ENCODE data around the gene GPR35.

GPR35 gene

GRCh38 chr2:240589375-240589774 is 35.9 kb upstream of the GPR35 start:
- no peak overlapping the region for H3K4me3 ChIP-seq (replicated peaks in 1 of 2; ENCODE audit: low read depth in 2 of 2, low read length in 2 of 2)
- no peak for DNase-seq (ENCODE audit: low read depth in 2 of 2)
- TF ChIP-seq CTCF (IDR thresholded peaks at IDR 0.05; ENCODE audit: low read depth, low read length): no peak

GRCh38 chr2:240589850-240590525 is 35.3 kb upstream of the GPR35 start:
- H3K4me3 ChIP-seq (replicated peaks in 1 of 2; ENCODE audit: low read depth in 2 of 2, low read length in 2 of 2): no peak overlapping the region
- no peak for TF ChIP-seq CTCF (IDR thresholded peaks at IDR 0.05; ENCODE audit: low read depth, low read length)
- no peak for DNase-seq (ENCODE audit: low read depth in 2 of 2)

- TF ChIP-seq CTCF (IDR thresholded peaks at IDR 0.05; ENCODE audit: low read depth, low read length): no peak
- no peak for DNase-seq (ENCODE audit: low read depth in 2 of 2)
- no peak overlapping the region for H3K4me3 ChIP-seq (replicated peaks in 1 of 2; ENCODE audit: low read depth in 2 of 2, low read length in 2 of 2)
These were observed 34.6 kb upstream of the GPR35 start for GRCh38 chr2:240590681-240591111.

GRCh38 chr2:240591226-240591625 is 34.1 kb upstream of the GPR35 start:
- H3K4me3 ChIP-seq (replicated peaks in 1 of 2; ENCODE audit: low read depth in 2 of 2, low read length in 2 of 2): no peak overlapping the region
- no peak for DNase-seq (ENCODE audit: low read depth in 2 of 2)
- no peak for TF ChIP-seq CTCF (IDR thresholded peaks at IDR 0.05; ENCODE audit: low read depth, low read length)

GRCh38 chr2:240591784-240592183 is 33.5 kb upstream of the GPR35 start:
- no peak overlapping the region for H3K4me3 ChIP-seq (replicated peaks in 1 of 2; ENCODE audit: low read depth in 2 of 2, low read length in 2 of 2)
- no peak for DNase-seq (ENCODE audit: low read depth in 2 of 2)
- no peak for TF ChIP-seq CTCF (IDR thresholded peaks at IDR 0.05; ENCODE audit: low read depth, low read length)

- TF ChIP-seq CTCF (IDR thresholded peaks at IDR 0.05; ENCODE audit: low read depth, low read length): no peak
- H3K4me3 ChIP-seq (replicated peaks in 1 of 2; ENCODE audit: low read depth in 2 of 2, low read length in 2 of 2): no peak overlapping the region
- no peak for DNase-seq (ENCODE audit: low read depth in 2 of 2)
These were observed 32.1 kb upstream of the GPR35 start for GRCh38 chr2:240593026-240593702.
